Endothelial cell of umbilical vein (primary cell): ENCODE results near the gene BANK1. TPM values are rescaled to one million over a fixed set of nuclear protein-coding genes. Genes with fewer than 3 reads are reported as not detected.

ENCODE experiments used
- BruUV-seq: library from RNA; stranded (reverse); fragments of 400-500 nt; replicated peaks from 2 replicates; lab custom pipeline; 2021; lab: Mats Ljungman, UMichigan
- CTCF ChIA-PET: fragments of 300-600, 350-600 bp; sonication (Branson Sonifier 250); formaldehyde crosslinking; loops from one replicate; lab custom pipeline; 2021; ENCODE audit warnings: antibody characterized with exemption, inconsistent platforms; lab: Charles Lee
- POLR2A ChIA-PET: fragments of 300-600, 350-600 bp; sonication (Branson Sonifier 250); formaldehyde crosslinking; loops from one replicate; lab custom pipeline; 2021; ENCODE audit warnings: antibody characterized with exemption, inconsistent platforms; lab: Charles Lee
- DNase-seq: peaks from one replicate; pipeline ENCODE4 v3.0.0-alpha.2; 2011; ENCODE audit warnings: low read depth, low spot score
- FAIRE-seq: peaks from 2 replicates; lab custom pipeline; 2011; peaks lifted over from hg19 to GRCh38; lab: Jason Lieb, UNC
- H2AFZ ChIP-seq: 2 replicates; pipeline ENCODE4 v1.6.0; 2012; ENCODE audit warnings: low read depth, low read length, control low read depth, inconsistent platforms
- H3K27ac ChIP-seq: 2 replicates; pipeline ENCODE4 v1.5.1; 2011; ENCODE audit warnings: low read depth, mild to moderate bottlenecking, control low read depth, low read length, moderate library complexity; ENCODE audit not compliant: insufficient read depth
- H3K27me3 ChIP-seq, 2 experiments: 2 replicates each; pipeline versions ENCODE4 v1.6.0 to v1.6.1; 2011; ENCODE audit warnings: low read length in 2 of 2, mixed read lengths in 1 of 2; ENCODE audit not compliant: control insufficient read depth in 2 of 2, insufficient read depth in 2 of 2
- H3K36me3 ChIP-seq, 2 experiments: 2 replicates in 1 of 2; 3 replicates in 1 of 2; pipeline ENCODE4 v1.5.1; 2011; ENCODE audit warnings: low read length in 2 of 2, mild to moderate bottlenecking in 1 of 2, moderate library complexity in 1 of 2; ENCODE audit not compliant: control insufficient read depth in 2 of 2, insufficient read depth in 2 of 2; ENCODE audit errors: extremely low read depth in 1 of 2
- H3K4me1 ChIP-seq: 3 replicates; pipeline ENCODE4 v1.5.1; 2011; ENCODE audit warnings: mild to moderate bottlenecking, low read length; ENCODE audit not compliant: control insufficient read depth, insufficient read depth; ENCODE audit errors: extremely low read depth
- H3K4me2 ChIP-seq: 2 replicates; pipeline ENCODE4 v1.6.1; 2011; ENCODE audit warnings: low read length, control low read depth, mixed read lengths; ENCODE audit not compliant: insufficient read depth
- H3K4me3 ChIP-seq, 3 experiments: fragments of 200-600 bp in 1 of 3; sonication (generic), shearing (Covaris generic) in 1 of 3; replicated peaks in 1 of 3; 2 replicates each; pipeline ENCODE4 v1.5.1; 2011 to 2016; ENCODE audit warnings: control low read depth in 3 of 3, low read length in 3 of 3, mild to moderate bottlenecking in 2 of 3, inconsistent platforms in 1 of 3, low read depth in 1 of 3, moderate library complexity in 1 of 3; ENCODE audit not compliant: insufficient read depth in 1 of 3
- H3K79me2 ChIP-seq: 2 replicates; pipeline ENCODE4 v1.6.0; 2012; ENCODE audit warnings: low read length, inconsistent platforms; ENCODE audit not compliant: control insufficient read depth, insufficient read depth
- H3K9ac ChIP-seq: replicated peaks from 2 replicates; pipeline ENCODE3; 2011; ENCODE audit warnings: low read length, control low read depth; ENCODE audit not compliant: insufficient read depth; ENCODE audit errors: extremely low read depth
- H3K9me1 ChIP-seq: replicated peaks from 3 replicates; pipeline ENCODE4 v1.6.0; 2011; ENCODE audit warnings: mild to moderate bottlenecking, low read length; ENCODE audit not compliant: control insufficient read depth, insufficient read depth; ENCODE audit errors: extremely low read depth
- H3K9me3 ChIP-seq: replicated peaks from 2 replicates; pipeline ENCODE4 v1.5.1; 2012; ENCODE audit warnings: low read length, inconsistent platforms; ENCODE audit not compliant: control insufficient read depth, insufficient read depth
- H4K20me1 ChIP-seq: replicated peaks from 2 replicates; pipeline ENCODE3; 2011; ENCODE audit warnings: mild to moderate bottlenecking, low read length; ENCODE audit not compliant: control insufficient read depth, insufficient read depth; ENCODE audit errors: extremely low read depth
- CTCF ChIP-seq, 2 donors: IDR thresholded peaks; 1 replicate in 1 of 2; 2 replicates in 1 of 2; pipeline ENCODE4 v1.5.1; 2011; ENCODE audit warnings: low read length in 2 of 2, mild to moderate bottlenecking in 2 of 2, moderate library complexity in 2 of 2, control low read depth in 1 of 2, inconsistent platforms in 1 of 2, low read depth in 1 of 2; ENCODE audit not compliant: insufficient read depth in 1 of 2; ENCODE audit errors: extremely low read depth in 1 of 2
- EZH2 ChIP-seq: IDR thresholded peaks from 2 replicates; pipeline ENCODE4 v1.6.1; 2012; ENCODE audit warnings: borderline replicate concordance, low read depth, mild to moderate bottlenecking, moderate library complexity, low read length, inconsistent platforms; ENCODE audit not compliant: severe bottlenecking
- FOS ChIP-seq: IDR thresholded peaks from 2 replicates; pipeline ENCODE4 v1.6.1; 2011; ENCODE audit warnings: mild to moderate bottlenecking, low read length, moderate library complexity, borderline replicate concordance; ENCODE audit not compliant: insufficient read depth
- GATA2 ChIP-seq: IDR thresholded peaks from 2 replicates; pipeline ENCODE4 v1.7.0; 2011; ENCODE audit warnings: low read depth, mild to moderate bottlenecking, moderate library complexity, mixed read lengths, low read length; ENCODE audit not compliant: insufficient read length, insufficient read depth
- JUN ChIP-seq: IDR thresholded peaks from 2 replicates; pipeline ENCODE4 v1.6.1; 2011; ENCODE audit warnings: borderline replicate concordance, low read depth; ENCODE audit not compliant: insufficient read length, insufficient read depth
- MYC ChIP-seq: IDR thresholded peaks from one replicate; pipeline ENCODE4 v1.6.1; 2011; ENCODE audit warnings: mild to moderate bottlenecking, low read depth, low read length
- POLR2A ChIP-seq: IDR thresholded peaks from 2 replicates; pipeline ENCODE4 v1.6.1; 2012; ENCODE audit warnings: low read depth, mild to moderate bottlenecking, control low read depth, low read length
- POLR2AphosphoS5 ChIP-seq: IDR thresholded peaks from 2 replicates; pipeline ENCODE4 v1.6.1; 2012; ENCODE audit warnings: low read depth, mild to moderate bottlenecking, control low read depth, low read length, moderate library complexity; ENCODE audit not compliant: insufficient read depth
- dilution Hi-C: fragments of 300-500 bp; cut with MboI; formaldehyde crosslinking; loops from one replicate; pipeline ENCODE4 v1.15.0; 2019; ENCODE audit warnings: low sequenced_read_pairs; ENCODE audit not compliant: extremely low pct_ligation_motif_present
- intact Hi-C: fragments of 100-400 bp; cut with micrococcal nuclease; formaldehyde crosslinking; loops from one replicate; pipeline ENCODE4 v1.10.0; 2022
- polyA plus RNA-seq, 4 experiments: library from polyadenylated mRNA; depleted of rRNA in 3 of 4; stranded (reverse) in 3 of 4; unstranded in 1 of 4; fragments of >200 nt; gene quantifications; 2 replicates each; pipeline versions ENCODE4 v1.2.1 to v1.2.3, GENCODE V29; 2011 to 2012; ENCODE audit warnings: missing spikeins in 1 of 4
- total RNA-seq: library from RNA; stranded (reverse); gene quantifications from 2 replicates; pipeline ENCODE4 v1.2.3, GENCODE V29; 2021
- TF ChIP-seq, protein P1 (sequence below): IDR thresholded peaks from 2 replicates; pipeline ENCODE4 v1.6.1; 2011; ENCODE audit not compliant: insufficient read depth, insufficient read length

BANK1 gene
- total and polyA plus RNA-seq, 2 donors (not counting 3 experiments of a cell fraction or from before 2014, with no cell fraction given): 0.29 to 0.32 TPM

DNA sequence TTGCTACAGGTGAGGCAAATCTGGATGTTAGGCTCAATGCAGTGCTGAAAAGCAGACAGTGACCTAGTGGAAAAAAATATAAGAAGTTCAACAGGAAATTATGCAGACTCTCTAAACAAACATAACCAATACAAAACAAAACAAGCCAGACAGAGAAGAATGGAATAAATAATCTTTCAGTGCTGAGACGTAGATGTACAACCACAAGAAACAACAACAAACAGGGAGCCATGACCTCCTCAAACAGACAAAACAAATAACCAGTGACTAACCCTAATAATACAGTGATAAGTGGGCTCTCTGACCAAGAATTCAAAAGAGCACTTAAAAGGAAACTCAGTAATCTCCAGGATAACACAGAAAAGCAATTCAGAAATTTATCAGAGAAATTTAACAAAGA is 315.5 kb downstream of the BANK1 start:
- FAIRE-seq (no peak), DNase-seq (no peak)
- Histone ChIP-seq H3K79me2 (no peaks in the 10 kb centered on the region), H2AFZ (no peak overlapping the region), H3K27ac (no peak overlapping the region), H3K4me3 (no peak overlapping the region), H4K20me1 (no peaks in the 10 kb centered on the region), H3K27me3 (no peaks in the 10 kb centered on the region), H3K4me1 (no peaks in the 10 kb centered on the region), H3K4me2 (no peak overlapping the region), H3K9me1 (no peaks in the 10 kb centered on the region), H3K36me3 (no peaks in the 10 kb centered on the region), H3K9ac (no peak overlapping the region), H3K9me3 (peaks cover 3% of the 10 kb centered on the region)
- ChIA-PET CTCF (no interaction called here), POLR2A (no interaction called here)
- BruUV-seq: no TSS peak
- TF ChIP-seq CTCF (IDR thresholded peaks at IDR 0.05; ENCODE audit: extremely low read depth in 1 of 2, insufficient read depth in 1 of 2, low read depth in 1 of 2, low read length in 2 of 2): no peak
- TF ChIP-seq POLR2AphosphoS5: no peak
- TF ChIP-seq GATA2: no peak
- TF ChIP-seq MYC: no peak
- TF ChIP-seq JUN: no peak
- TF ChIP-seq POLR2A: no peak
- TF ChIP-seq, protein P1, sequence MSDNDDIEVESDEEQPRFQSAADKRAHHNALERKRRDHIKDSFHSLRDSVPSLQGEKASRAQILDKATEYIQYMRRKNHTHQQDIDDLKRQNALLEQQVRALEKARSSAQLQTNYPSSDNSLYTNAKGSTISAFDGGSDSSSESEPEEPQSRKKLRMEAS: no peak
- no peak for TF ChIP-seq EZH2
- no peak for TF ChIP-seq FOS
- dilution Hi-C loops: no loop called here
- intact Hi-C loops: no loop called here
